K562 (cell line): ENCODE data around the gene CYP11A1. TPM values are rescaled to one million over a fixed set of nuclear protein-coding genes. Genes with fewer than 3 reads are reported as not detected.
A peak's percentile ranks its signal among the peaks of the same experiment; 100 is the strongest.

Experiments
- ATAC-seq: fragments of 200-7000 bp; cut with Tn5 transposase; 3 replicates; pipeline ENCODE4 v1.9.1; 2020; ENCODE audit warnings: moderate library complexity
- BruUV-seq: library from RNA; stranded (reverse); fragments of 400-500 nt; replicated peaks from 2 replicates; lab custom pipeline; 2021; lab: Mats Ljungman, UMichigan
- CTCF ChIA-PET: fragments of 300-600 bp; formaldehyde crosslinking; extraction: SDS; loops from one replicate; lab custom pipeline; 2021; ENCODE audit warnings: low intra/inter-chr PET ratio; lab: Yijun Ruan, JAX
- POLR2A ChIA-PET: fragments of 300-600, 350-650 bp; sonication (Branson Sonifier 250); formaldehyde crosslinking; extraction: SDS; loops from one replicate; lab custom pipeline; 2021; ENCODE audit warnings: antibody characterized with exemption, inconsistent platforms; lab: Yijun Ruan, JAX
- DNase-seq, 4 experiments: peaks; one replicate each; pipeline versions ENCODE4 v3.0.0 to v3.0.0-alpha.2; 2011 to 2018; ENCODE audit warnings: low spot score in 3 of 4, mixed read lengths in 3 of 4; ENCODE audit errors: extremely low read depth in 1 of 4
- FAIRE-seq: peaks from 2 replicates; lab custom pipeline; 2011; peaks lifted over from hg19 to GRCh38; lab: Jason Lieb, UNC
- H2AFZ ChIP-seq: 2 replicates; pipeline ENCODE4 v1.6.0; 2011; ENCODE audit warnings: low read depth, low read length, control low read depth, inconsistent platforms
- H3K27ac ChIP-seq: fragments of 200-600 bp; 3 replicates; pipeline ENCODE4 v1.8.0; 2011; ENCODE audit warnings: low read depth, mild to moderate bottlenecking, control low read depth, inconsistent platforms, low read length, moderate library complexity, mixed read lengths; ENCODE audit errors: extremely low read depth
- H3K27me3 ChIP-seq, 2 experiments: fragments of 300-600 bp in 1 of 2; 2 replicates in 1 of 2; 3 replicates in 1 of 2; pipeline versions ENCODE4 v1.6.0 to v1.8.0; 2011; ENCODE audit warnings: inconsistent platforms in 2 of 2, low read length in 2 of 2, mild to moderate bottlenecking in 1 of 2, mixed read lengths in 1 of 2, moderate library complexity in 1 of 2; ENCODE audit not compliant: control insufficient read depth in 2 of 2, insufficient read depth in 2 of 2
- H3K36me3 ChIP-seq: fragments of 300-600 bp; 3 replicates; pipeline ENCODE4 v1.8.0; 2011; ENCODE audit warnings: mild to moderate bottlenecking, low read length, inconsistent platforms; ENCODE audit not compliant: control insufficient read depth, insufficient read depth
- H3K4me1 ChIP-seq, 2 experiments: fragments of 200-600 bp in 1 of 2; replicated peaks in 1 of 2; 2 replicates in 1 of 2; 3 replicates in 1 of 2; pipeline versions ENCODE4 v1.5.1 to v1.8.0; 2011; ENCODE audit warnings: inconsistent platforms in 2 of 2, low read length in 2 of 2, mild to moderate bottlenecking in 1 of 2, mixed read lengths in 1 of 2, moderate library complexity in 1 of 2; ENCODE audit not compliant: control insufficient read depth in 2 of 2, insufficient read depth in 2 of 2
- H3K4me2 ChIP-seq: 2 replicates; pipeline ENCODE4 v1.6.1; 2011; ENCODE audit warnings: low read length, control low read depth, inconsistent platforms, mixed read lengths; ENCODE audit not compliant: insufficient read depth
- H3K4me3 ChIP-seq: fragments of 200-600 bp; sonication (generic), shearing (Covaris generic); 2 replicates; pipeline ENCODE4 v1.5.1; 2016; ENCODE audit warnings: control low read depth, inconsistent platforms
- H3K79me2 ChIP-seq: fragments of 200-600 bp; 3 replicates; pipeline ENCODE4 v1.8.0; 2011; ENCODE audit warnings: low read length, inconsistent platforms; ENCODE audit not compliant: control insufficient read depth, insufficient read depth
- H3K9ac ChIP-seq, 2 experiments: 2 replicates each; pipeline versions ENCODE4 v1.6.0 to v1.6.1; 2011; ENCODE audit warnings: low read depth in 2 of 2, low read length in 2 of 2, control low read depth in 1 of 2, inconsistent platforms in 1 of 2, mild to moderate bottlenecking in 1 of 2, mixed read lengths in 1 of 2; ENCODE audit not compliant: insufficient read depth in 1 of 2
- H3K9me1 ChIP-seq: one replicate; pipeline ENCODE4 v1.6.0; 2011; ENCODE audit warnings: inconsistent platforms, mild to moderate bottlenecking, low read length, moderate library complexity; ENCODE audit not compliant: control insufficient read depth, insufficient read depth
- H3K9me3 ChIP-seq: replicated peaks from 2 replicates; pipeline ENCODE4 v1.5.1; 2011; ENCODE audit warnings: low read depth, low read length, inconsistent platforms; ENCODE audit not compliant: control insufficient read depth, insufficient read depth
- H4K20me1 ChIP-seq: replicated peaks from 2 replicates; pipeline ENCODE4 v1.6.1; 2011; ENCODE audit warnings: low read length, inconsistent platforms, mixed read lengths; ENCODE audit not compliant: control insufficient read depth, insufficient read depth
- EGR1 ChIP-seq: fragments of 450-650 bp; conservative IDR thresholded peaks from 2 replicates; pipeline ENCODE4 v1.6.1; 2017; ENCODE audit warnings: mild to moderate bottlenecking
- ETV6 ChIP-seq, 3 experiments: fragments of 150-350 bp in 1 of 3; sonication (generic) in 1 of 3; formaldehyde crosslinking in 1 of 3; IDR thresholded peaks; 2 replicates each; pipeline versions ENCODE4 v1.6.1 to v1.8.0; 2014 to 2022; ENCODE audit warnings: borderline replicate concordance in 2 of 3, low read depth in 2 of 3, antibody characterized with exemption in 1 of 3, low read length in 1 of 3, mild to moderate bottlenecking in 1 of 3, missing genetic modification reagents in 1 of 3
- EWSR1 ChIP-seq: fragments of 450-650 bp; IDR thresholded peaks from 2 replicates; pipeline ENCODE4 v1.6.1; 2018; ENCODE audit warnings: borderline replicate concordance, mild to moderate bottlenecking, low read depth, moderate library complexity; ENCODE audit not compliant: partially characterized antibody
- GATAD2B ChIP-seq: fragments of 450-650 bp; IDR thresholded peaks from 2 replicates; pipeline ENCODE4 v1.6.1; 2017; ENCODE audit warnings: mild to moderate bottlenecking, borderline replicate concordance
- HDGF ChIP-seq: fragments of 450-650 bp; IDR thresholded peaks from 2 replicates; pipeline ENCODE4 v1.6.1; 2016
- PHTF2 ChIP-seq: fragments of 250-450 bp; sonication (Bioruptor Pico); IDR thresholded peaks from 2 replicates; pipeline ENCODE4 v1.5.0; 2021; ENCODE audit warnings: mild to moderate bottlenecking
- PKNOX1 ChIP-seq: fragments of 450-650 bp; IDR thresholded peaks from 2 replicates; pipeline ENCODE4 v1.6.1; 2016
- TFE3 ChIP-seq: fragments of 450-650 bp; formaldehyde crosslinking; IDR thresholded peaks from 2 replicates; pipeline ENCODE4 v1.4.0; 2020; ENCODE audit warnings: mild to moderate bottlenecking, mixed read lengths
- WGBS: fragments of 100-300 bp; shearing (Covaris generic); methylation state at CpG from one replicate; pipeline ENCODE4 v1.1.6; 2016; ENCODE audit warnings: low coverage, mixed read lengths; ENCODE audit not compliant: insufficient coverage; ENCODE audit errors: missing lambda C conversion rate; 5-methylcytosine and 5-hydroxymethylcytosine counted together
- in situ Hi-C: fragments of 300-500 bp; cut with MboI; formaldehyde crosslinking; loops from 4 replicates; pipeline ENCODE4 v1.15.0; 2018; ENCODE audit warnings: inconsistent platforms, mixed read lengths
- intact Hi-C: fragments of 100-400 bp; cut with micrococcal nuclease; formaldehyde crosslinking; loops from 2 replicates; pipeline ENCODE4 v1.14.2; 2022
- polyA plus RNA-seq, 8 experiments: library from polyadenylated mRNA; depleted of rRNA in 4 of 8; stranded (reverse) in 5 of 8; unstranded in 3 of 8; fragments of >200 nt; fragmentation: Nextera tagmentation in 2 of 8; fragmentation: Illumina TruSeq in 1 of 8; extraction: Ambion mirVana in 2 of 8; extraction: Trizol in 1 of 8; gene quantifications; 2 replicates each; pipeline versions ENCODE4 v1.2.1 to v1.2.3, GENCODE V29; 2011 to 2014; ENCODE audit warnings: inconsistent platforms in 1 of 8, missing spikeins in 1 of 8
- total RNA-seq, 7 experiments: library from RNA; depleted of rRNA in 6 of 7; stranded (reverse); fragments of >200 nt in 6 of 7; fragmentation: Illumina TruSeq in 2 of 7; extraction: Trizol in 2 of 7; gene quantifications; 2 replicates each; pipeline versions ENCODE4 v1.2.1 to v1.2.3, GENCODE V29; 2011 to 2021; ENCODE audit warnings: low replicate concordance in 1 of 7
- TF ChIP-seq, protein P1 (sequence below): sonication (generic); formaldehyde crosslinking; IDR thresholded peaks from 2 replicates; pipeline ENCODE4 v1.8.0; 2022; ENCODE audit warnings: missing genetic modification reagents, mild to moderate bottlenecking, borderline replicate concordance

Gene CYP11A1
- total and polyA plus RNA-seq, 9 of the 15 experiments (the other 6 are each of a cell fraction or from before 2014, with no cell fraction given) = 0.06 to 0.24 (median 0.10) TPM; not detected in 4

DNA sequence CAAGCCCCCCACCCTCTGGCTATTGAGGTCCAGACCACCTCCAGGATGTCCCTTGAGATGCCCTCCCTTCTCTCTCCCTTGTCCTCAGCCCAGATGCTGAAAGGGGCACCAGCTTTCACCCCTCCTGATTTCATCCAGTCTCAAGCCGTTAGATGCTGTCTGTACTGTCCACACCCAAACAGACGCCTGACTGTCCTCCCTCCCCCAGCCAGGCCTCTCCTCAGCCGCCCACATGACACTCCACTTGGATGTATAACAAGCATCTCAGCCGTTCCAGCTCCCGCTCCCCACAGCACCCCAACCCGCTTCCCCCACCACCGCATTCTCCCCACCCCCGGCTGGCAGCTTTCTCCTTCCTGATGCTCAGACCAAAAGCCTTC is 25.0 kb upstream of the CYP11A1 start (continued):
- TF ChIP-seq, protein P1, sequence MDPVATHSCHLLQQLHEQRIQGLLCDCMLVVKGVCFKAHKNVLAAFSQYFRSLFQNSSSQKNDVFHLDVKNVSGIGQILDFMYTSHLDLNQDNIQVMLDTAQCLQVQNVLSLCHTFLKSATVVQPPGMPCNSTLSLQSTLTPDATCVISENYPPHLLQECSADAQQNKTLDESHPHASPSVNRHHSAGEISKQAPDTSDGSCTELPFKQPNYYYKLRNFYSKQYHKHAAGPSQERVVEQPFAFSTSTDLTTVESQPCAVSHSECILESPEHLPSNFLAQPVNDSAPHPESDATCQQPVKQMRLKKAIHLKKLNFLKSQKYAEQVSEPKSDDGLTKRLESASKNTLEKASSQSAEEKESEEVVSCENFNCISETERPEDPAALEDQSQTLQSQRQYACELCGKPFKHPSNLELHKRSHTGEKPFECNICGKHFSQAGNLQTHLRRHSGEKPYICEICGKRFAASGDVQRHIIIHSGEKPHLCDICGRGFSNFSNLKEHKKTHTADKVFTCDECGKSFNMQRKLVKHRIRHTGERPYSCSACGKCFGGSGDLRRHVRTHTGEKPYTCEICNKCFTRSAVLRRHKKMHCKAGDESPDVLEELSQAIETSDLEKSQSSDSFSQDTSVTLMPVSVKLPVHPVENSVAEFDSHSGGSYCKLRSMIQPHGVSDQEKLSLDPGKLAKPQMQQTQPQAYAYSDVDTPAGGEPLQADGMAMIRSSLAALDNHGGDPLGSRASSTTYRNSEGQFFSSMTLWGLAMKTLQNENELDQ (CRISPR knock-in tag) = no peak
- no peak for TF ChIP-seq GATAD2B
- TF ChIP-seq, all 486 proteins: peak for 18

- Histone ChIP-seq H3K4me2 (peak overlapping the region; percentile 54), H3K9ac (peak overlapping the region in 1 of 2 experiments; percentile 75; a peak in 3 of 4 replicates), H3K36me3 (no peaks in the 10 kb centered on the region), H3K79me2 (no peaks in the 10 kb centered on the region), H4K20me1 (no peaks in the 10 kb centered on the region), H3K4me1 (peaks cover 71 to 87% of the 10 kb centered on the region in 2 experiments), H2AFZ (peak overlapping the region; percentile 59), H3K9me3 (no peaks in the 10 kb centered on the region), H3K27ac (peak overlapping the region; percentile 15; the same call in 1 of the 3 replicates), H3K9me1 (no peaks in the 10 kb centered on the region), H3K27me3 (no peaks in the 10 kb centered on the region), H3K4me3 (no peak overlapping the region)
- no peak for ATAC-seq
- intact Hi-C loops (no loop called here), in situ Hi-C loops (no loop called here)
- WGBS = 38% methylated on average over 8 of the region's 9 CpGs
- BruUV-seq = no TSS peak
- no peak for FAIRE-seq
- ChIA-PET CTCF (no interaction called here), POLR2A (interaction anchor here (0.6 to 1.0 kb wide), 3 partner anchors 9 to 153 kb away, joined by 3 to 4 read pairs (median 3); no protein-coding TSS in a partner anchor)
- no peak for DNase-seq
- TF ChIP-seq TFE3 (CRISPR knock-in tag) = no peak
- TF ChIP-seq PKNOX1 = peak; percentile 55
- no peak for TF ChIP-seq PHTF2 (CRISPR knock-in tag)
- no peak for TF ChIP-seq ETV6 (IDR thresholded peaks at IDR 0.05; ENCODE audit: borderline replicate concordance in 1 of 2, low read depth in 2 of 2, low read length in 1 of 2)
- 0 out of 2 replicates have a peak, but pooled peaks have one; percentile 33 for TF ChIP-seq ETV6 (CRISPR knock-in tag; IDR thresholded peaks at IDR 0.05; ENCODE audit: borderline replicate concordance)
- TF ChIP-seq HDGF = 0 out of 2 replicates have a peak, but pooled peaks have one; percentile 52
- no peak for TF ChIP-seq EWSR1
- 0 out of 2 replicates have a peak, but pooled peaks have one; percentile 11 for TF ChIP-seq EGR1
These were observed 24.4 kb upstream of the CYP11A1 start for GRCh38 chr15:74391582-74392450.
